Measurements from ENCODE around the gene FRMD8. TPM values are rescaled to one million over a fixed set of nuclear protein-coding genes. Genes with fewer than 3 reads are reported as not detected.

FRMD8 gene
- total and polyA plus RNA-seq, 9 of the 15 experiments (the other 6 are each of a cell fraction or from before 2014, with no cell fraction given), result 4.5 to 54.5 (median 15.8) TPM

DNA sequence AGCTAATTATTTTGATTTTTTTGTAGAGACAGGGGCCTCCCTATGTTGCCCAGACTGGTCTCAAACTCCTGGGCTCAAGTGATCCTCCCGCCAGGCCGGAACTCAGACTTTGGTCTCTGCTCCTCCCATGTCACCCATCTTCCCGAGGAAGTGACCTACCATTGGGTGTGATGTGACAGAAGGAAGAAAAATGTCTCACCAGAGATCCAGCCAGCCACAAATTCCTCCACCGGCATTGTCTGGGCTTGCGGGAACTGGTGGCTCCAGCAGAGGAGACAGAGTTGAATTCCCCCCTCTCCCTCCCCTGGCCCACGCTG, 4.8 kb upstream of the FRMD8 start (continued):
- TF ChIP-seq, protein P1, sequence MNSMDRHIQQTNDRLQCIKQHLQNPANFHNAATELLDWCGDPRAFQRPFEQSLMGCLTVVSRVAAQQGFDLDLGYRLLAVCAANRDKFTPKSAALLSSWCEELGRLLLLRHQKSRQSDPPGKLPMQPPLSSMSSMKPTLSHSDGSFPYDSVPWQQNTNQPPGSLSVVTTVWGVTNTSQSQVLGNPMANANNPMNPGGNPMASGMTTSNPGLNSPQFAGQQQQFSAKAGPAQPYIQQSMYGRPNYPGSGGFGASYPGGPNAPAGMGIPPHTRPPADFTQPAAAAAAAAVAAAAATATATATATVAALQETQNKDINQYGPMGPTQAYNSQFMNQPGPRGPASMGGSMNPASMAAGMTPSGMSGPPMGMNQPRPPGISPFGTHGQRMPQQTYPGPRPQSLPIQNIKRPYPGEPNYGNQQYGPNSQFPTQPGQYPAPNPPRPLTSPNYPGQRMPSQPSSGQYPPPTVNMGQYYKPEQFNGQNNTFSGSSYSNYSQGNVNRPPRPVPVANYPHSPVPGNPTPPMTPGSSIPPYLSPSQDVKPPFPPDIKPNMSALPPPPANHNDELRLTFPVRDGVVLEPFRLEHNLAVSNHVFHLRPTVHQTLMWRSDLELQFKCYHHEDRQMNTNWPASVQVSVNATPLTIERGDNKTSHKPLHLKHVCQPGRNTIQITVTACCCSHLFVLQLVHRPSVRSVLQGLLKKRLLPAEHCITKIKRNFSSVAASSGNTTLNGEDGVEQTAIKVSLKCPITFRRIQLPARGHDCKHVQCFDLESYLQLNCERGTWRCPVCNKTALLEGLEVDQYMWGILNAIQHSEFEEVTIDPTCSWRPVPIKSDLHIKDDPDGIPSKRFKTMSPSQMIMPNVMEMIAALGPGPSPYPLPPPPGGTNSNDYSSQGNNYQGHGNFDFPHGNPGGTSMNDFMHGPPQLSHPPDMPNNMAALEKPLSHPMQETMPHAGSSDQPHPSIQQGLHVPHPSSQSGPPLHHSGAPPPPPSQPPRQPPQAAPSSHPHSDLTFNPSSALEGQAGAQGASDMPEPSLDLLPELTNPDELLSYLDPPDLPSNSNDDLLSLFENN (IDR thresholded peaks at IDR 0.05; ENCODE audit: low read depth in 2 of 2, low read length in 2 of 2), result no peak
- TF ChIP-seq CTBP1 (IDR thresholded peaks at IDR 0.05; ENCODE audit: borderline replicate concordance) (no peak), ZNF324 (CRISPR knock-in tag; IDR thresholded peaks at IDR 0.05) (no peak), ZNF785 (CRISPR knock-in tag; IDR thresholded peaks at IDR 0.05) (no peak), MEIS2 (IDR thresholded peaks at IDR 0.05; ENCODE audit: partially characterized antibody) (peak; percentile 81), RBM34 (IDR thresholded peaks at IDR 0.05; ENCODE audit: borderline replicate concordance, insufficient read depth, low read length) (no peak), MYC (IDR thresholded peaks at IDR 0.05; ENCODE audit: low read depth, low read length) (no peak), MYC (CRISPR knock-in tag; IDR thresholded peaks at IDR 0.05; ENCODE audit: borderline replicate concordance, low read depth) (no peak), ZNF134 (CRISPR knock-in tag; conservative IDR thresholded peaks at IDR 0.05) (no peak), EHMT2 (IDR thresholded peaks at IDR 0.05) (no peak), CBFA2T2 (conservative IDR thresholded peaks at IDR 0.05) (peak; percentile 44; the same call in 1 of the 2 replicates), LARP7 (IDR thresholded peaks at IDR 0.05) (no peak), NELFE (IDR thresholded peaks at IDR 0.05; ENCODE audit: insufficient read depth, insufficient read length) (no peak), ZBTB1 (CRISPR knock-in tag; IDR thresholded peaks at IDR 0.05; ENCODE audit: borderline replicate concordance, low read depth) (no peak), ZNF561 (CRISPR knock-in tag; conservative IDR thresholded peaks at IDR 0.05) (no peak), MAZ (CRISPR knock-in tag; conservative IDR thresholded peaks at IDR 0.05 in 1 of 2, IDR thresholded peaks at IDR 0.05 in 1 of 2) (no peak), TEAD4 (IDR thresholded peaks at IDR 0.05; ENCODE audit: low read length) (no peak), TEAD4 (CRISPR knock-in tag; IDR thresholded peaks at IDR 0.05; ENCODE audit: borderline replicate concordance) (no peak), TCF3 (CRISPR knock-in tag; IDR thresholded peaks at IDR 0.05) (peak; percentile 35; the same call in 1 of the 2 replicates)
- TF ChIP-seq, protein P2, sequence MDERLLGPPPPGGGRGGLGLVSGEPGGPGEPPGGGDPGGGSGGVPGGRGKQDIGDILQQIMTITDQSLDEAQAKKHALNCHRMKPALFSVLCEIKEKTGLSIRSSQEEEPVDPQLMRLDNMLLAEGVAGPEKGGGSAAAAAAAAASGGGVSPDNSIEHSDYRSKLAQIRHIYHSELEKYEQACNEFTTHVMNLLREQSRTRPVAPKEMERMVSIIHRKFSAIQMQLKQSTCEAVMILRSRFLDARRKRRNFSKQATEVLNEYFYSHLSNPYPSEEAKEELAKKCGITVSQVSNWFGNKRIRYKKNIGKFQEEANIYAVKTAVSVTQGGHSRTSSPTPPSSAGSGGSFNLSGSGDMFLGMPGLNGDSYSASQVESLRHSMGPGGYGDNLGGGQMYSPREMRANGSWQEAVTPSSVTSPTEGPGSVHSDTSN (CRISPR knock-in tag; IDR thresholded peaks at IDR 0.05; ENCODE audit: low read depth), result no peak
- TF ChIP-seq, protein P2 (tag; conservative IDR thresholded peaks at IDR 0.05; ENCODE audit: low read depth), result peak; percentile 50
- TF ChIP-seq, protein P3, sequence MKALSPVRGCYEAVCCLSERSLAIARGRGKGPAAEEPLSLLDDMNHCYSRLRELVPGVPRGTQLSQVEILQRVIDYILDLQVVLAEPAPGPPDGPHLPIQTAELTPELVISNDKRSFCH (CRISPR knock-in tag; IDR thresholded peaks at IDR 0.05), result no peak
- TF ChIP-seq, protein P3 (tag; IDR thresholded peaks at IDR 0.05), result no peak
- TF ChIP-seq, protein P4, sequence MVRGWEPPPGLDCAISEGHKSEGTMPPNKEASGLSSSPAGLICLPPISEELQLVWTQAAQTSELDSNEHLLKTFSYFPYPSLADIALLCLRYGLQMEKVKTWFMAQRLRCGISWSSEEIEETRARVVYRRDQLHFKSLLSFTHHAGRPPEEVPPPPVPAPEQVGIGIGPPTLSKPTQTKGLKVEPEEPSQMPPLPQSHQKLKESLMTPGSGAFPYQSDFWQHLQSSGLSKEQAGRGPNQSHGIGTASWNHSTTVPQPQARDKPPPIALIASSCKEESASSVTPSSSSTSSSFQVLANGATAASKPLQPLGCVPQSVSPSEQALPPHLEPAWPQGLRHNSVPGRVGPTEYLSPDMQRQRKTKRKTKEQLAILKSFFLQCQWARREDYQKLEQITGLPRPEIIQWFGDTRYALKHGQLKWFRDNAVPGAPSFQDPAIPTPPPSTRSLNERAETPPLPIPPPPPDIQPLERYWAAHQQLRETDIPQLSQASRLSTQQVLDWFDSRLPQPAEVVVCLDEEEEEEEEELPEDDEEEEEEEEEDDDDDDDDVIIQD (CRISPR knock-in tag; IDR thresholded peaks at IDR 0.05), result no peak

All from K562 (cell line).